GM21576 (cell line): ENCODE results near the gene CARNS1.
A peak's percentile ranks its signal among the peaks of the same experiment; 100 is the strongest.

Source experiments
- ATAC-seq: cut with Tn5 transposase; IDR thresholded peaks from one replicate; pipeline ENCODE4 v1.9.1; 2021; ENCODE audit warnings: mild to moderate bottlenecking, moderate library complexity; ENCODE audit not compliant: unreplicated experiment

The CARNS1 gene

GRCh38 chr11:67376063-67376820, 39.2 kb upstream of the CARNS1 start:
- ATAC-seq: no peak

DNA sequence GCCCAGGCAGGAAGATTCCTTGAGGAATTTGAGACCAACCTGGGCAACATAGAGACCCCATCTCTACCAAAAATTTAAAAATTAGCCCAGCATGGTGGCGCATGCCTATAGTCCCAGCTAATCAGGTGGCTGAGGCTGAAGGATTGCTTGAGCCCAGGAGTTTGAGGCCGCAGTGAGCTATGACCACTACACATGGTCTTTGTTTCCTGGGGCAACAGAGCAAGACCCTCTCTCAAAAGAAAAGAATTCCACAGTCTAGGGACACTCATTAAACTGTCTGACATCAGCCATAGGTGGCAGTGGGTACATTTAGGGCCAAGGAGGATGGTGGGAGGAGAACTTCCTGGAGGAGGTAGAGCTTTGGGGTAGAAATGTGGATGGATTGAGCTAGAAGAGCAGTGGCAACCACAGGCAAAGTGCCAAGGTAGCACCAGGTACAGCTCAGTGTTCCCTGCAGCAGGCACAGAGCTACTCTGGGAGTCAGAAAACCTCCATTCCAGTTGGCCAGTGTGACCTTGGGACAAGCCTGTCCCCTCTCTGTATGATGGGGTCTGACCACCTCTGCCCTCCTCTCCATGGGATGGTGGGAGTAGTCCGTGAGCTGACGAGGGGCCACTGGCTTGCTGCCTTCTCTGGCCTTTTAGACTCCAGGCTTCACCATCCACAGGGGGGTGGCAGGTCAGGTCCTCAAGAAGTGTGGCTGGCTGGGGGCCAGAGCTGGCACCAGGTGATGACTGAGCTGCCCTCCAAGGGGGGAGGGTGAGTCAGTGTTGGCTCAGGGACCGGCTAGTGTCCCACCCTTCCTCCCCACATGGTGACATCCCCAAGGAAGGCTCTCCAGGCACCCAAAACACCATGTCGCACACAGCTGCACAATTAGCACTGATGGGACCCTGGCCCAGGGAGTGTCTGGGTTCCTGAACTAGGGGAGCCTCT, 38.3 kb upstream of the CARNS1 start:
- ATAC-seq: no peak

DNA sequence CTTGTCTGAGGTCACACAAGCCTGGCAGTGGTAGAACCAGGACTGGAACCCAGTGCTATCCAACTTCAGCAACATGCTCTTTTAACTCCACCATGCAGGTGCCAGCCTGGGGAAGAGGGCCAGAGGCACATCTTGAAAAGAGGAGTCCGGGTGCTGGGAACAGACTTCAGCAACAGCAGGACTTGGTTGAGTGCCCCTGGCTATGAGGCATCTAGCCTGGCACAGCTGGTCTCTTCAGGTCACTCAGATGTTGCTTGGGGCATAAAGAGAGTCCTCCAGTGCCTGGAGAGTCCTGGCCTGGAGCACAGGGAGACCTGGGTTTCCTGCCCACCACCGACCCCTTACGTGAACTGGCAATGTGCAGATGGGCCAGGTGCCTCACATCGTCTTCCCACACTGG, 36.9 kb upstream of the CARNS1 start:
- no peak for ATAC-seq

GRCh38 chr11:67379061-67380058, 36.1 kb upstream of the CARNS1 start:
- no peak for ATAC-seq

DNA sequence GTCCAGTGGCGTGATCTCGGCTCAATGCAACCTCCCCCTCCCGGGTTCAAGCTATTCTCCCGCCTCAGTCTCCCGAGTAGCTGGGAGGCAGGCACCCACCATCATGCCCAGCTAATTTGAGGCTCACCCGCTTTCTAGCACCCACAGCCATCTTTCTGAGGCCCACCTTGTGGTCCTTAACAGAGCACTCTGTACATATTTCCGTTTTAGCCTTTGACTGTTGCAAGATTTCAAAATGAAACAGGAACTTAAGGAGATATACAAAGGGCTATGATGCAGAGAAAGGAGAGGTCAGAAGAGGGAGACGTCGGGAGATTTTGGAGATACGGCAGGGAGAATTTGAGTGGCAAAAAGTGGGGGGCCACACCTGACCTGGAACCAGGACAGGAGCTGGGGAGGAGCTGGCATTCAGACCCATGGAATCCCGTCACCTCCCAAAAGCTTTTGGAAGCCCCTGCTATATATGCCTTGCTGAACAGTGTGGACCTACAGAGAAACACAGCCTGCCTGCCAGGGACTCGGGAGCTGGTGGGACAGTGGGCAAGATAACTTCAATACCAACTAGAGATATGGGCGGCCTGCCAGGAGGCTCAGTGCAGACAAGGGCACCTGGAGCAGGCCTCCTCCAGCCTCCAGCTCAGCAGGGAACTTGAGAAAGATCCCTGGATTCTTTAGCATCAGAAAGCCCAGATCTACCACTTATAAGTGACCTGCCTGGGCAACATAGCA, 34.1 kb upstream of the CARNS1 start:
- no peak for ATAC-seq

- peak; percentile 66 for ATAC-seq
Observed at GRCh38 chr11:67382276-67383136, 33.0 kb upstream of the CARNS1 start.

DNA sequence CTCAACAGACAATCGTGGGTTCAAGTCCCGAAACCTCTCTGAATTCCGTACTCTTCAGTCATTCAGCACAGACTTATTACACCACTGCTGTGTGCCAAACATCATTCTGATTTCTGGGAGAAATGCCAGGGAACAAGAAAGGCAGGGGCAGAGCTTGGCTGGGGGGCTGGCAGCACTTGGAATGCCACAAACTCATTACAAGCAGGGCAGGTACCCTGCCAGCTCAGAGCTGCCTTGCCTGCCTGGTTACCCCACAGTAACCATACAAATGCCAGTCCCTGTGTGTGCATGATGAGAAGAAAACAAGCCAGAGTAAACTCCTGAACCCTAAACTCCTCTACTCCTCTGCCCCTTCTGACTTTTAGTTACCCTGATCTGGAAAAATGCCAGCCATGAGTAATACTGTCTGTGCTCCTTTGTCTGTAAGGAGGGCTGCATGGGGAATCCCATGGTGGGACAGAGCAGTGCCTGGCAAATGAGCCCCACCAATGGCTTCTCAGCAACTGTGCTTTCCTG, 30.6 kb upstream of the CARNS1 start:
- no peak for ATAC-seq

DNA sequence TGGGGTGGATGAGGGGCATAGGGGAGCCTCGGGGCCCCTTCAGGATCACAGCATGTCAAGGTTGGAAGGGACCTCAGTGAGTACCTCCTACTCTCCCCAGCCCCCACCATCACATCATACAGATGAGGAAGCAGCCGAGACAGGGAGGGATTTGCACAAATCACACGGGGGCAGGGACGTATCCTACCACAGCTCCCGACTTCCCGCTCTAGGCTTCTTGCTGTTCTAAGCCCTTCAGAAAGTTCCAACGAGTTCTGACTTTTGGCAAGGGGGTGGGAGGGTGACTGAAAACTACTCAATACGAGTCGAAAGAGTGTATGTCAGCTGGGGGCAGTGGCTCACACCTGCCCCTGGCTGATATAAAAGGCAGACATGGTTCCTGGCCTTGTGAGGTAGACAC, 28.4 kb upstream of the CARNS1 start:
- ATAC-seq: no peak

GRCh38 chr11:67387518-67387917, 28.0 kb upstream of the CARNS1 start:
- ATAC-seq: no peak

- ATAC-seq: no peak
Observed at GRCh38 chr11:67389477-67389876, 26.0 kb upstream of the CARNS1 start.

- no peak for ATAC-seq
Observed at GRCh38 chr11:67390947-67391303, 24.6 kb upstream of the CARNS1 start.

DNA sequence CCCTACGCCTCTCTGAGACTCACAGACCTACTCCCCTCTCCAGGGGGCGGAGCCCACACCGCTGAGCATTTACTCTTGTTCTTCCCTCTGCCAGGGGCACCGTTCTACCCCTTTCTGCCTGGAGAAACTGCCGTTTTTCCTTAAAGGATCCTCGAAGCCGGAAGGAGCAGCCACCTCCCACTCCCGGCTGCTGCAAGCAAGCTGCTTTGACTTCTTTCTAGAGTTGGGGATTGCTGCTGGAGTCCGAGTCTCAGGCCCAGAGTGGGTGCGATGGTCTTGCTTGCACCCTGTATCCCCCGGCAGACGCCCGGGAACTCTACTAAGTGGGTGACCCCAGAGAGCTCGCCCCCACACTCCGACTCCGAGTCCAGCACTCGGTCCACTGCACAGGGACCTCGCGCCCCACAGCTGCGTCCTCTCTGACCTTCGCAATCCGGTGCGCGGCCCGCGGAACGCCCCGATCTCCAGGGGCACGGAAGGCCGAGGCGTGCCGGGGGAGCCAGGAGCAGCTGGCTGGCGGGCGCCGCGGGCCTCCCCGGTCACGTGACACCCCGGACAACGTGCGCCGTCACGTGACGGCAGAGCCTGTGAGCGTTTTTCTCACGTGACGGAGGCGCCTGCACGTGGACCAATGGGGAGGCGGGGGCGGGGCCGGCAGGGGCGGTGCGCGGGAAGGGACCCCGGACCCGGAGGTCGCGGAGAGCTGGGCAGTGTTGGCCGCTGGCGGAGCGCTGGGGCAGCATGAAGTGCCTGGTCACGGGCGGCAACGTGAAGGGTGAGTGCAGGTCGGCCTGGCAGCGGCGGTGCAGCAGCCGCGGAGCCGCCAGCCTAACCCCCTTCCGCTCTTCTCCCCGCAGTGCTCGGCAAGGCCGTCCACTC, 23.9 kb upstream of the CARNS1 start, which contains the start of gene RAD9A:
TSS of gene RAD9A (plus strand) at position 683 of the 879 bp plus-strand sequence. CDS start at position 742, 59 bp downstream.
- ATAC-seq: peak; percentile 54

GRCh38 chr11:67392183-67392715, 23.2 kb upstream of the CARNS1 start:
- no peak for ATAC-seq

DNA sequence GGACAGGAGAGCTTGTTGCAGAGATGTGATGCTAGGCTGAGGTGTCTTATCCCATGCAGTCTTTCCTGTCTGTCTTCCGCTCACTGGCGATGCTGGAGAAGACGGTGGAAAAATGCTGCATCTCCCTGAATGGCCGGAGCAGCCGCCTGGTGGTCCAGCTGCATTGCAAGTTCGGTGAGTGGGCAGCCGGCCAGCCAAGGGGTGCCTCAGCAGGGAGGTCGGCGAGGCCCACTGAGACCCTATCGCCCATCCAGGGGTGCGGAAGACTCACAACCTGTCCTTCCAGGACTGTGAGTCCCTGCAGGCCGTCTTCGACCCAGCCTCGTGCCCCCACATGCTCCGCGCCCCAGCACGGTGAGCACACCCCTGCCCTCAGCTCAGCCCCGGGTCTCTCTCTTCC, 22.0 kb upstream of the CARNS1 start:
- no peak for ATAC-seq

- ATAC-seq: no peak
Observed at GRCh38 chr11:67393990-67394389, 21.5 kb upstream of the CARNS1 start.

DNA sequence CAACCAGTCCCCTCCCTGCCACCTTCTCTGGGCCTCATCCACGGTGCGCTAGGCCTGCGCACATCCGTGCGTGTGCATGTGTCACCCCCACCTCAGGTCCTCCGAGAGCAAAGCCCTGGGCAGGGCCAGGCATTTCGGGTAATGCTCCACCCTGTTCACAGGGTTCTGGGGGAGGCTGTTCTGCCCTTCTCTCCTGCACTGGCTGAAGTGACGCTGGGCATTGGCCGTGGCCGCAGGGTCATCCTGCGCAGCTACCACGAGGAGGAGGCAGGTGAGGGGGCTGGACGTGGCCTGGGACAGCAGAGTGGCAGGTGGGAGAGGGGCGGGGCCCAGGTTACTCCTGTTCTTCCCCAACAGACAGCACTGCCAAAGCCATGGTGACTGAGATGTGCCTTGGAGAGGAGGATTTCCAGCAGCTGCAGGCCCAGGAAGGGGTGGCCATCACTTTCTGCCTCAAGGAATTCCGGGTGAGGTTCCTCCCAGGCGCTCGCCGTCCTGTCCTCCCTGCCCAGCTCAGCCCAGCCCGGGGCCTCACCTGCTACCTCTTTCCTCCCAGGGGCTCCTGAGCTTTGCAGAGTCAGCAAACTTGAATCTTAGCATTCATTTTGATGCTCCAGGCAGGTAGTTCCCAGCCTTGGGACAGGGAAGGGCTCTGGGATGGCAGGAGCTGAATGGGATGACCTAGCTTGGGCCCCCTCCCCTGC, 19.8 kb upstream of the CARNS1 start:
- no peak for ATAC-seq

DNA sequence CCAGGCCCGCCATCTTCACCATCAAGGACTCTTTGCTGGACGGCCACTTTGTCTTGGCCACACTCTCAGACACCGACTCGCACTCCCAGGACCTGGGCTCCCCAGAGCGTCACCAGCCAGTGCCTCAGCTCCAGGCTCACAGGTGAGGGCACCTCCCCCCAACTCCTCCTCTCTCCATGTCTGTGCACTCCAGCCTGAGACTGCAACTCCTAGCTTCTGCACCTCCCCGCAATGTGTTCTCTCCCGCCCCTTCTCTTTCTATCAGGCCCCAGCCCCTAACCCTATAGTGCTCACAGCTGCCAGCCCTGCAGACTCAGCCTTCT, 19.3 kb upstream of the CARNS1 start:
- ATAC-seq: no peak
